GM19397 (cell line): Measurements from ENCODE around the gene SWAP70.

ENCODE experiments used
- ATAC-seq: cut with Tn5 transposase; IDR thresholded peaks from one replicate; pipeline ENCODE4 v1.9.1; 2021; ENCODE audit warnings: mild to moderate bottlenecking, moderate library complexity; ENCODE audit not compliant: unreplicated experiment

SWAP70 gene

GRCh38 chr11:9651481-9651880 lies 12.4 kb upstream of the SWAP70 start:
- ATAC-seq, result no peak

- ATAC-seq, result no peak
These were observed 11.8 kb upstream of the SWAP70 start for GRCh38 chr11:9651899-9652748.

GRCh38 chr11:9653871-9654270 lies 10.0 kb upstream of the SWAP70 start:
- no peak for ATAC-seq

GRCh38 chr11:9656864-9657263 lies 7.0 kb upstream of the SWAP70 start:
- no peak for ATAC-seq

GRCh38 chr11:9657531-9657930 lies 6.3 kb upstream of the SWAP70 start:
- ATAC-seq, result no peak

GRCh38 chr11:9660886-9661285 lies 3.0 kb upstream of the SWAP70 start:
- no peak for ATAC-seq

GRCh38 chr11:9662273-9662672 lies 1.6 kb upstream of the SWAP70 start:
- no peak for ATAC-seq

- peak; percentile 43 for ATAC-seq
These were observed 647 bp downstream of the SWAP70 start for GRCh38 chr11:9664276-9665171.

- no peak for ATAC-seq
These were observed 1.9 kb downstream of the SWAP70 start for GRCh38 chr11:9665749-9666148.

- no peak for ATAC-seq
These were observed 6.1 kb downstream of the SWAP70 start for GRCh38 chr11:9669954-9670353.

- no peak for ATAC-seq
These were observed 8.5 kb downstream of the SWAP70 start for GRCh38 chr11:9672288-9672916.

- ATAC-seq, result no peak
These were observed 9.0 kb downstream of the SWAP70 start for GRCh38 chr11:9672918-9673317.

GRCh38 chr11:9675691-9676090 lies 11.8 kb downstream of the SWAP70 start:
- no peak for ATAC-seq

GRCh38 chr11:9677951-9678350 lies 14.1 kb downstream of the SWAP70 start:
- ATAC-seq, result no peak

- no peak for ATAC-seq
These were observed 14.7 kb downstream of the SWAP70 start for GRCh38 chr11:9678576-9678975.

- no peak for ATAC-seq
These were observed 16.2 kb downstream of the SWAP70 start for GRCh38 chr11:9680028-9680427.

GRCh38 chr11:9681583-9682372 lies 17.9 kb downstream of the SWAP70 start:
- peak; percentile 49 for ATAC-seq

- no peak for ATAC-seq
These were observed 24.0 kb downstream of the SWAP70 start for GRCh38 chr11:9687711-9688477.

- peak; percentile 73 for ATAC-seq
These were observed 25.0 kb downstream of the SWAP70 start for GRCh38 chr11:9688716-9689511.
